SKM-1 treated with dmso at 0.1 percent for 144 hours (cell line): ENCODE results near the gene VPS9D1.
"Not testable (repeated sequence)": the region's sequence is repeated elsewhere in the genome, so short reads cannot be mapped to it uniquely, and the experiment has no call there.

Experiments used
- DNase-seq: peaks from one replicate; lab custom pipeline; 2025; ENCODE audit not compliant: unreplicated experiment; lab: John Stamatoyannopoulos, UW

VPS9D1 gene

DNA sequence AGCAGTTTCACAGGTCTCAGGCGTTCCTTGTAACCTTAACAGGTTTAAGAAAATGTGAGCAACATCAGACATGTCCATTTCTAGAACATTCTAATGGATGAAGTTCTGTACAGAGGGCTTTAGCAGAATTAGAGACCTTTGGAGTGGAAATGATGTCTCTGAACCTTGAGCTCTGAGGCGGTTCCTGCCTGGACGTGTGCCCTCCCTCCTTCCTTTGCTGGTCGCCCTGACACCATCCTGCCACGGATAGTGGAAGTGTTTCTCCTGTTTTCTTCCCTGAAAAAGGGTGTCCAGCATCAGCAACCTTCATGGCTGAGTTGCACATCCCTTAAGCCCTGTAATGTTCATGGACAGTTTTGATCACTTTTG lies 51.9 kb downstream of the VPS9D1 start:
- no peak for DNase-seq

DNA sequence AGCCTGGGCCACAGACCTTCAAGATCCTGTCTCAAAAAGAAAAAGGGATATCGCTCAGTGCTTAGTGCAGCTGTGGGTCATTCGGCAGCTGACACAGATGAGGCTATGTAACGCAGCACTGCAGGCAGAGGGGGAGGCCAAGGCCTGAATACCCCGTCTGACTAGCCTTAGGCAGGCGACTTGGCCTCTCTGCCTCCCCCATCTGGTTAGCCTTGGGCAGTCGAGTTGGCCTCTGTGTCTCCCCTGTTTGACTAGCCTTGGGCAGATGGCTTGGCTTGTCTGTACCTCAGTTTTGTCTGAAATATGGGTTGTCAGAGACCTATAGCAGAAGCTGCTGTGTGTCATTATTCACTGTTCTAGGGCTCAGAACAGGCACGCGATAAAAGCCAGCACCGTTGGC lies 53.1 kb downstream of the VPS9D1 start:
- no peak for DNase-seq

DNA sequence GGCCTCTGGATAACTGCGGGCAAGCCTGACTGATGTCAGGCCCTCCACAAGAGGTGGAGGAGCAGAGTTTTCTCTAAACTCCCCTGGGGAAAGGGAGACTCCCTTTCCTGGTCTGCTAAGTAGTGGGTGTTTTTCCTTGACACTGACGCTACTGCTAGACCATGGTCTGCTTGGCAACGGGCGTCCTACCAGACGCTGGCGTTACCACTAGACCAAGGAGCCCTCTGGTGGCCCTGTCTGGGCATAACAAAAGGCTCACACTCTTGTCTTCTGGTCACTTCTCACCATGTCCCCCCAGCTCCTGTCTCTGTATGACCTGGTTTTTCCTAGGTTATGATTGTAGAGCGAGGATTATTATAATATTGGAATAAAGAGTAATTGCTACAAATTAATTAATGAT lies 53.7 kb downstream of the VPS9D1 start:
- not testable (repeated sequence) for DNase-seq

DNA sequence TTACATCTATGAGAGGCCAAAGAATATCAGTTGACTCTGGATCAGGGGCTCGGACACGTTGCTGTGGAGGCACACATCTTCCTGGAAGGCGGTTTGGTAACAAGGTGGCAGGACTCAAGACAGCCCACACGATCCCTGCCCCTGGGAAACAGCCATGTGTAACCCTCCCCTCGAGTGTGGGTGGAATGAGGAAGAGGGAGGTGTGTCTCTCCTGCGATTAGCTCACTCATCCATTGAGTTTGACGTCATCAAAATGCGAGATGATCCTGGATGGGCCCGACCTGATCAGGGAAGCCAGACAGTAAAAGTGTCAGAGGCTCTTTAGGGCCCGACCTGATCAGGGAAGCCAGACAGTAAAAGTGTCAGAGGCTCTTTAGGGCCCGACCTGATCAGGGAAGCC lies 56.5 kb downstream of the VPS9D1 start:
- DNase-seq, result not testable (repeated sequence)

DNA sequence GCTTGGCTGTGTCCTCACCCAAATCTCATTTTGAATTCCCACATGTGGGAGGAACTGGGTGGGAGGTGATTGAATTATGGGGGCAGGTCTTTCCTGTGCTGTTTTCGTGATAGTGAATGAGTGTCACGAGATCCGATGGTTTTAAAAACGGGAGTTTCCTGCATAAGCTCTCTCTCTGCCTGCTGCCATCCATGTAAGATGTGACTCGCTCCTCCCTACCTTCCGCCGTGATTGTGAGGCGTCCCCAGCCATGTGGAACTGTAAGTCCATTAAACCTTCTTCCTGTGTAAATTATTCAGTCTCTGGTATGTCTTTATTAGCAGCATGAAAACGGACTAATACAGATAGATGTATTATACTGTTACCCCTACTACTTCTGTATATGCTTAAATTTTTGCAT lies 59.5 kb downstream of the VPS9D1 start:
- DNase-seq, result no peak

DNA sequence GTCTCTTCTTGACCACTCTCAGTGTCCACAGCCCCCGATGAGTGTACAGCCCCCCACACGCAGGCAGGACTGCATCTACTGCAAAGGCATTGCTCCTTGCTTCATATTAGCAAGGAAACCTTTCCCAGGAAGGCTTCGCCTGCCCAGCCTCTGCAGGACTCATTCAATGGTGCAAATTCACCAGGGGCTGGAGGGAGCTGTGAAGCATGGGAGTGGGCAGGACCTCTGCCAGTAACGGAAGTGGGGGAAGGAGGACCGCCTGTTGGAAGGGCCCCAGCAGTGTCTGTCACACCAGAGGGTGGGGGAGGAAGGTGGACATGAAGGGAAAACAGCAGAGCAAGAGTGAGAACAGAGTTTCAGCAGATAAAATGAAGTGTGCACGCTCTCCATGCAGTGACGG lies 60.6 kb downstream of the VPS9D1 start:
- no peak for DNase-seq

DNA sequence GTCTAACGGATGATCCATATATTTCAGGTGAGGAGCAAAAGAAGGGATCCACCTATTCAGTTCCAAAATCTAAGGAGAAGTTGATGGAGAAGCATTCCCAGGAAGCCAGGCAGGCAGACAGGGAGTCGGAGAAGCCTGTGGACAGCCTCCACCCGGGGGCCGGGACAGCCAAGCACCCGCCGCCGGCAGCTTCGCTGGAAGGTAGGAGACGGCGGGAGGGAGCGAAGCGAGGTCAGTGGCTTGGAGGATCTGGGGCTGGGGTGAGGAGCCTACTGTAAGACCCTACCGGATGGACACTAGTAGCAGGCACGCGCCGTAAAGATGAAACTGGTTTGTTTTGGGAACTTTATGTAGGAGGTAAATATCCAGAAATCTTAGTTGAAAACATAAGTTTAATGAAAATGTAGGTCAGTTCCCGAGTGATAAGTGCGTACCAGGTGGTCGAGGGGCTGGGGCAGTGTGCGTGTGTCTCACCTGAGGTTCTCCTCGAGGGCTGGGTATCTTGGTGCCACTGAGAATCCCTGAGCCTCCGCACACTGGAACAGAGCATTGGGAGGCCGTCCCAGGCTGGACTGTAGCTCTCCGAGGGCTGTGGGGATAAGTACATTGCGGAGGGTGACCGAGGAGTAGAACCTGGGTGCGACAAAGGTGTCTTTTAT lies 62.3 kb downstream of the VPS9D1 start:
- no peak for DNase-seq

DNA sequence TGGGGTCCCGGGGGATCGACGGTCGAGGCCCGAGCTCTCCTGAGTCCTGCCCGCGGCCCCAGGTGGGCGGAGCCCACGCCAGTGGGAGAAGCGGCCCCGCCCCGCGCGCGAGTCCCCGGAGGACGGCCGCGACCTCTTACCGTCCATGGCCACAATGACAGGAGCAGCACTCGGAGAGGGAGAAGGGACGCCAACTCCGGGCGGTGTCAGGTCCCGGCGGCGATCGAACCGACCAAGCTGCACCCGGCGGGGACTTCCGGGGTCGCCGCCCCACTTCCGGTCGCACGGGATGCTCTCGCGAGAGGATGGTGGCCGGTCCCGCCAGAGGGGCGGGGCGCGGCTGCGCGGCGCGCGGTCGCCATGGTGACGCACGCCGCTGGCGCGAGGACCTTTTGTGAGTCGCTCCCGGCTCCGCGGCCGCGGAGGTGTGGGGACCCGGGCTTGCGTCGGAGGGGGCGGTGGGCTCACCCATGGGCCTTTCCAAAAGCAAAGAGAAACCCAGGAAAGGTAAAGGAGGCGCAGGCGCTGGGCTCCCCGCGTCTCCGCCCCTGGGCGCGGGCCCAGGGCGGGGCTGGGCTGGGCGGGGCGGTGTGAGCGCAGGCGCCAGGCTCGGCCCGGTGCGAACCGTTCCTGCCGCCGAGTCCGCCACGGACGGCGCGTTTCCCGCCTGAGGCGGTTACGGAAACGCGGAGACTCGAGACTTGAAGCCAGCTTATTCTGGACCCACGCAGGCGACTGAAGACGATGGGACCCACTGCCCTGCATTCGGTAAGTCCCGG lies 63.1 kb downstream of the VPS9D1 start, which contains the start of the genes CHMP1A and SPATA33:
Gene CHMP1A, minus strand, starts transcription at position 267 of the 779 bp plus-strand sequence. Its CDS starts 120 bp downstream, at position 147.
Gene SPATA33, plus strand, starts transcription at position 395 of the 779 bp plus-strand sequence. Its CDS starts 76 bp downstream, at position 471.
- DNase-seq, result peak; percentile 64
